GM12878 (cell line): ENCODE data around the gene FGD6. TPM values are rescaled to one million over a fixed set of nuclear protein-coding genes. Genes with fewer than 3 reads are reported as not detected.
"Not testable (repeated sequence)": the region's sequence is repeated elsewhere in the genome, so short reads cannot be mapped to it uniquely, and the experiment has no call there.

Experiments used
- ATAC-seq: fragments of 200-7000 bp; cut with Tn5 transposase; 3 replicates; pipeline ENCODE4 v1.9.1; 2020; ENCODE audit warnings: mild to moderate bottlenecking, moderate library complexity
- BruUV-seq: library from RNA; stranded (reverse); fragments of 400-500 nt; replicated peaks from 2 replicates; lab custom pipeline; 2021; lab: Mats Ljungman, UMichigan
- CTCF ChIA-PET: fragments of 300-600 bp; sonication (Branson Sonifier 250); formaldehyde crosslinking; extraction: SDS; loops from one replicate; lab custom pipeline; 2021; ENCODE audit warnings: inconsistent platforms; lab: Yijun Ruan, JAX
- POLR2A ChIA-PET: fragments of 350-600 bp; formaldehyde crosslinking; extraction: SDS; loops from one replicate; lab custom pipeline; 2021; ENCODE audit warnings: inconsistent platforms; lab: Charles Lee
- RAD21 ChIA-PET: fragments of 300-600 bp; sonication (Branson Sonifier 250); formaldehyde crosslinking; loops from one replicate; lab custom pipeline; 2023; ENCODE audit warnings: antibody characterized with exemption; ENCODE audit not compliant: unreplicated experiment; lab: Charles Lee
- SMC1A ChIA-PET: fragments of 300-600 bp; sonication (Branson Sonifier 250); formaldehyde crosslinking; loops from one replicate; lab custom pipeline; 2023; ENCODE audit not compliant: unreplicated experiment, uncharacterized antibody; lab: Charles Lee
- DNase-seq: peaks from one replicate; pipeline ENCODE4 v3.0.0-alpha.2; 2011; ENCODE audit warnings: low read depth, low spot score
- FAIRE-seq: peaks from 3 replicates; lab custom pipeline; 2011; peaks lifted over from hg19 to GRCh38; lab: Jason Lieb, UNC
- H2AFZ ChIP-seq: 2 replicates; pipeline ENCODE4 v1.6.0; 2011; ENCODE audit warnings: low read depth, low read length, control low read depth; ENCODE audit not compliant: control insufficient read depth
- H3K27ac ChIP-seq: 2 replicates; pipeline ENCODE4 v1.5.1; 2011; ENCODE audit warnings: control low read depth; ENCODE audit not compliant: control insufficient read depth, insufficient read depth
- H3K27me3 ChIP-seq, 2 experiments: replicated peaks in 1 of 2; 2 replicates each; pipeline versions ENCODE4 v1.6.0 to v1.6.1; 2011; ENCODE audit warnings: low read length in 1 of 2; ENCODE audit not compliant: control insufficient read depth in 2 of 2, insufficient read depth in 2 of 2
- H3K36me3 ChIP-seq, 2 experiments: 2 replicates each; pipeline ENCODE4 v1.5.1; 2011; ENCODE audit warnings: low read length in 1 of 2; ENCODE audit not compliant: control insufficient read depth in 2 of 2, insufficient read depth in 2 of 2
- H3K4me1 ChIP-seq: 2 replicates; pipeline ENCODE4 v1.6.1; 2011; ENCODE audit warnings: mild to moderate bottlenecking, low read length, moderate library complexity, mixed read lengths; ENCODE audit not compliant: control insufficient read depth, insufficient read depth
- H3K4me2 ChIP-seq: 2 replicates; pipeline ENCODE4 v1.6.0; 2011; ENCODE audit warnings: control low read depth; ENCODE audit not compliant: control insufficient read depth, insufficient read depth
- H3K4me3 ChIP-seq: fragments of 200-600 bp; sonication (generic); 2 replicates; pipeline ENCODE4 v1.5.1; 2016
- H3K79me2 ChIP-seq: 2 replicates; pipeline ENCODE4 v1.6.0; 2011; ENCODE audit warnings: low read length; ENCODE audit not compliant: control insufficient read depth, insufficient read depth
- H3K9ac ChIP-seq: 2 replicates; pipeline ENCODE4 v1.8.0; 2011; ENCODE audit warnings: low read length, control low read depth, mixed read lengths; ENCODE audit not compliant: control insufficient read depth, insufficient read depth
- H3K9me3 ChIP-seq: replicated peaks from 3 replicates; pipeline ENCODE4 v1.5.1; 2011; ENCODE audit warnings: mild to moderate bottlenecking, low read length; ENCODE audit not compliant: control insufficient read depth, insufficient read depth
- H4K20me1 ChIP-seq: 2 replicates; pipeline ENCODE4 v1.6.0; 2011; ENCODE audit not compliant: control insufficient read depth, insufficient read depth
- CHD2 ChIP-seq: IDR thresholded peaks from 2 replicates; pipeline ENCODE4 v1.6.1; 2011; ENCODE audit warnings: low read depth, low read length, improper control_type of control experiment, borderline replicate concordance
- CHD4 ChIP-seq: fragments of 200-600 bp; sonication (generic); IDR thresholded peaks from 2 replicates; pipeline ENCODE4 v1.6.1; 2016; ENCODE audit warnings: mild to moderate bottlenecking
- CREB1 ChIP-seq: IDR thresholded peaks from 2 replicates; pipeline ENCODE4 v1.6.1; 2012; ENCODE audit warnings: low read depth, mild to moderate bottlenecking, inconsistent platforms
- E4F1 ChIP-seq: fragments of 450-650 bp; IDR thresholded peaks from 2 replicates; pipeline ENCODE4 v1.6.1; 2018; ENCODE audit warnings: borderline replicate concordance, mild to moderate bottlenecking; ENCODE audit not compliant: partially characterized antibody
- HCFC1 ChIP-seq: fragments of 150-350 bp; IDR thresholded peaks from 2 replicates; pipeline ENCODE4 v1.6.1; 2014; ENCODE audit warnings: low read length
- JUNB ChIP-seq: IDR thresholded peaks from 2 replicates; pipeline ENCODE4 v1.6.1; 2016; ENCODE audit warnings: antibody characterized with exemption, mild to moderate bottlenecking
- LARP7 ChIP-seq: fragments of 450-650 bp; IDR thresholded peaks from 2 replicates; pipeline ENCODE4 v1.6.1; 2017; ENCODE audit warnings: mild to moderate bottlenecking
- NBN ChIP-seq: fragments of 450-650 bp; IDR thresholded peaks from 2 replicates; pipeline ENCODE4 v1.6.1; 2016
- NR2C1 ChIP-seq: fragments of 450-650 bp; IDR thresholded peaks from 2 replicates; pipeline ENCODE4 v1.6.1; 2017; ENCODE audit warnings: antibody characterized with exemption, mild to moderate bottlenecking, moderate library complexity
- NRF1 ChIP-seq: conservative IDR thresholded peaks from 2 replicates; pipeline ENCODE4 v1.6.1; 2011; ENCODE audit warnings: mild to moderate bottlenecking, low read depth, low read length, improper control_type of control experiment
- PAX8 ChIP-seq: fragments of 450-650 bp; IDR thresholded peaks from 2 replicates; pipeline ENCODE4 v1.6.1; 2017; ENCODE audit warnings: mild to moderate bottlenecking, moderate library complexity
- RELA ChIP-seq: fragments of 450-650 bp; IDR thresholded peaks from 2 replicates; pipeline ENCODE4 v1.8.0; 2014; ENCODE audit warnings: borderline replicate concordance; ENCODE audit not compliant: partially characterized antibody
- SMARCA5 ChIP-seq: fragments of 450-650 bp; IDR thresholded peaks from 2 replicates; pipeline ENCODE4 v1.6.1; 2017; ENCODE audit warnings: mild to moderate bottlenecking
- SREBF1 ChIP-seq: IDR thresholded peaks from 2 replicates; pipeline ENCODE4 v1.6.1; 2012; ENCODE audit warnings: mild to moderate bottlenecking, low read length
- STAT1 ChIP-seq: fragments of 450-650 bp; conservative IDR thresholded peaks from 2 replicates; pipeline ENCODE4 v1.6.1; 2014; ENCODE audit warnings: antibody characterized with exemption, mild to moderate bottlenecking
- TAF1 ChIP-seq: IDR thresholded peaks from 2 replicates; pipeline ENCODE4 v1.6.1; 2011; ENCODE audit warnings: mild to moderate bottlenecking, low read depth, low read length, borderline replicate concordance
- TCF12 ChIP-seq: IDR thresholded peaks from 2 replicates; pipeline ENCODE4 v1.6.1; 2011; ENCODE audit warnings: low read depth, mild to moderate bottlenecking, low read length
- WGBS: methylation state at CpG from one replicate; pipeline ENCODE4 v1.1.6; 2016; ENCODE audit warnings: low lambda C conversion rate; ENCODE audit not compliant: insufficient replicate concordance, insufficient coverage; ENCODE audit errors: missing lambda C conversion rate; 5-methylcytosine and 5-hydroxymethylcytosine counted together
- in situ Hi-C: fragments of 300-500 bp; cut with MboI; formaldehyde crosslinking; loops from 9 replicates; pipeline ENCODE4 v1.14.3; 2018; ENCODE audit warnings: mixed read lengths
- intact Hi-C: fragments of 100-400 bp; cut with micrococcal nuclease; formaldehyde crosslinking; loops from one replicate; pipeline ENCODE4 v1.14.2; 2022; ENCODE audit not compliant: unreplicated experiment
- polyA plus RNA-seq, 11 experiments: library from polyadenylated mRNA; depleted of rRNA in 4 of 11; unstranded in 6 of 11; stranded (reverse) in 5 of 11; fragments of >200 nt; fragmentation: Nextera tagmentation in 4 of 11; fragmentation: Illumina TruSeq in 1 of 11; extraction: Ambion mirVana in 4 of 11; extraction: Trizol in 1 of 11; gene quantifications; 1 replicate in 1 of 11; 2 replicates in 10 of 11; pipeline versions ENCODE4 v1.2.1 to v1.2.3, GENCODE V29; 2011 to 2016; ENCODE audit warnings: inconsistent platforms in 2 of 11, missing spikeins in 2 of 11, low read depth in 1 of 11
- total RNA-seq, 4 experiments: library from RNA; depleted of rRNA in 3 of 4; stranded (reverse); fragments of >200 nt in 3 of 4; fragmentation: Illumina TruSeq in 1 of 4; extraction: Trizol in 1 of 4; gene quantifications; 2 replicates each; pipeline versions ENCODE4 v1.2.1 to v1.2.3, GENCODE V29; 2013 to 2021

FGD6 gene
- total and polyA plus RNA-seq, 10 of the 15 experiments (the other 5 are each of a cell fraction or from before 2014, with no cell fraction given) = 2.4 to 15.5 (median 8.9) TPM

DNA sequence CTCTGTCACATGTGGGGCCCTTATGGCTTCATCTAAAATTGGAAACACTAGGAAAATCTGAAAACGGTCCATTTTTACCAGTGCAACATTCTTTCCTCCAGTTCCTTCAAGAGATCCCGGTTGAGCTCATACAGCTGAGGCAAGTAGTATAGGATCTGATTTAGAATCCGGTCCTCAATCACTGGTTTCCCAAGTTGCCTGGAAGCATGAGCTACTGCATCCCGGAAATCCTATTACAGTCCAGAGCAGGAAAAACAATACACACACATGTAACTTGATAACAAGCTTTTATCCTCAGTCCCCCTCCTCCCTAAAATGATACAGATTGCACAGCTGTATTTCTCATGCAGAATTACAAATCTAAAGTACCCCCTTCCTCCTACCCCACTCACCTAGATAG lies 76.0 kb downstream of the FGD6 start (continued):
- TF ChIP-seq LARP7 = no peak
- TF ChIP-seq NBN = no peak
- no peak for TF ChIP-seq STAT1
- no peak for TF ChIP-seq JUNB
- TF ChIP-seq NRF1 = no peak
- no peak for TF ChIP-seq TCF12

GRCh38 chr12:95138031-95138430 lies 79.2 kb downstream of the FGD6 start:
- H4K20me1 ChIP-seq, H3K36me3 ChIP-seq, H3K4me2 ChIP-seq, in situ Hi-C loops, H3K4me3 ChIP-seq, H3K9ac ChIP-seq, H3K4me1 ChIP-seq, POLR2A ChIA-PET, FAIRE-seq, H3K27me3 ChIP-seq, BruUV-seq, H3K79me2 ChIP-seq, CTCF ChIA-PET, SMC1A ChIA-PET, H3K9me3 ChIP-seq, ATAC-seq, DNase-seq, H3K27ac ChIP-seq, intact Hi-C loops, H2AFZ ChIP-seq: not testable (repeated sequence)
- RAD21 ChIA-PET = interaction anchor here (1.5 kb wide), 1 partner anchor 396 kb away, joined by 3 read pairs; no protein-coding TSS in a partner anchor
- WGBS = 74% methylated on average over 8 of the region's 8 CpGs

GRCh38 chr12:95136598-95136997 lies 80.7 kb downstream of the FGD6 start:
- Histone ChIP-seq H4K20me1 (no peaks in the 10 kb centered on the region), H2AFZ (no peak overlapping the region), H3K27me3 (no peaks in the 10 kb centered on the region), H3K36me3 (no peaks in the 10 kb centered on the region), H3K9me3 (no peaks in the 10 kb centered on the region), H3K4me2 (no peak overlapping the region), H3K9ac (no peak overlapping the region), H3K79me2 (no peaks in the 10 kb centered on the region), H3K27ac (no peak overlapping the region), H3K4me1 (no peaks in the 10 kb centered on the region), H3K4me3 (no peak overlapping the region)
- 46% methylated on average over 1 of the region's 1 CpG for WGBS
- ATAC-seq (no peak), FAIRE-seq (no peak), DNase-seq (no peak)
- TF ChIP-seq RELA (no peak), SREBF1 (no peak), TAF1 (no peak), NR2C1 (no peak), CHD4 (no peak), E4F1 (no peak), CREB1 (no peak), PAX8 (no peak), SMARCA5 (no peak), CHD2 (no peak), HCFC1 (no peak)
- ChIA-PET RAD21 (interaction anchor here (1.0 to 1.5 kb wide), 2 partner anchors 398 to 1002 kb away, joined by 3 read pairs; no protein-coding TSS in a partner anchor), SMC1A (interaction anchor here (2.0 kb wide), 1 partner anchor 80 kb away, joined by 4 read pairs; the partner anchor contains the start of genes FGD6 and VEZT), CTCF (interaction anchor here (1.0 to 1.3 kb wide), 4 partner anchors 10 to 678 kb away, joined by 3 to 5 read pairs (median 3); no protein-coding TSS in a partner anchor), POLR2A (no interaction called here)
- BruUV-seq = no TSS peak
- intact Hi-C loops = no loop called here
- in situ Hi-C loops = no loop called here
